Mucosa of descending colon (tissue), 3 donors: ENCODE results near the gene TEX29. TPM values are rescaled to one million over a fixed set of nuclear protein-coding genes. Genes with fewer than 3 reads are reported as not detected.

Experiments used
- ATAC-seq: fragments of 200-7000 bp; cut with Tn5 transposase; one replicate; pipeline ENCODE4 v1.9.1; 2020; ENCODE audit warnings: mild to moderate bottlenecking, moderate library complexity
- DNase-seq, 3 donors: peaks; one replicate each; pipeline ENCODE4 v3.0.0-alpha.2; 2020
- H3K36me3 ChIP-seq: fragments of 200-600 bp; one replicate; pipeline ENCODE4 v1.8.0; 2021; ENCODE audit warnings: low read depth, mild to moderate bottlenecking
- H3K4me1 ChIP-seq: fragments of 200-600 bp; one replicate; pipeline ENCODE4 v1.8.0; 2021; ENCODE audit warnings: low read depth, mild to moderate bottlenecking
- H3K4me3 ChIP-seq: fragments of 200-600 bp; one replicate; pipeline ENCODE4 v1.8.0; 2021; ENCODE audit warnings: mild to moderate bottlenecking
- H3K9me3 ChIP-seq: fragments of 200-600 bp; one replicate; pipeline ENCODE4 v1.8.0; 2021; ENCODE audit warnings: mild to moderate bottlenecking
- CTCF ChIP-seq: fragments of 200-600 bp; IDR thresholded peaks from one replicate; pipeline ENCODE4 v1.8.0; 2022; ENCODE audit warnings: antibody characterized with exemption, mild to moderate bottlenecking
- intact Hi-C, 2 donors: fragments of 100-400 bp; cut with DNase I in 1 of 2; cut with micrococcal nuclease in 1 of 2; formaldehyde crosslinking; loops; one replicate each; pipeline versions ENCODE4 v1.11.0 to v1.11.1; 2022; cut with DNase I, micrococcal nuclease
- total RNA-seq, 3 donors: library from RNA; stranded (reverse); fragmentation: NEBNext Ultra II Directional in 2 of 3; extraction: Animal tissue kit (Norgen Biotek cat#: 25700) in 2 of 3; gene quantifications; one replicate each; pipeline versions ENCODE4 v1.2.1 to v1.2.4, GENCODE V29; 2021 to 2023
- donor health status: DM: no; HTN: no; CAD: no; lungs with moderate emphysema.
- donor health status: DM: no; HTN: no; CAD: no.
- donor health status: DM: no; HTN: yes; CAD: no.

Gene TEX29
- total RNA-seq, 3 donors from 2014 or later: 0.55 to 0.63 TPM; not detected in 1

GRCh38 chr13:111278258-111278657, 42.2 kb upstream of the TEX29 start:
- intact Hi-C loops: no loop called here
- Histone ChIP-seq H3K4me1 (no peaks in the 10 kb centered on the region), H3K36me3 (peaks cover 6% of the 10 kb centered on the region), H3K9me3 (no peaks in the 10 kb centered on the region), H3K4me3 (no peak overlapping the region)
- DNase-seq: no peak
- no peak for ATAC-seq
- TF ChIP-seq CTCF: no peak

- no peak for TF ChIP-seq CTCF
- no peak for ATAC-seq
- H3K4me3 ChIP-seq: no peak overlapping the region
- H3K9me3 ChIP-seq: no peaks in the 10 kb centered on the region
- H3K36me3 ChIP-seq: peaks cover 13% of the 10 kb centered on the region
- intact Hi-C loops: no loop called here
- H3K4me1 ChIP-seq: no peaks in the 10 kb centered on the region
- DNase-seq: no peak
These were observed 41.4 kb upstream of the TEX29 start for GRCh38 chr13:111278743-111279652.

GRCh38 chr13:111280226-111280625, 40.2 kb upstream of the TEX29 start:
- no peak overlapping the region for H3K4me3 ChIP-seq
- TF ChIP-seq CTCF: no peak
- peaks cover 7% of the 10 kb centered on the region for H3K36me3 ChIP-seq
- intact Hi-C loops: no loop called here
- ATAC-seq (no peak), DNase-seq (no peak)
- no peaks in the 10 kb centered on the region for H3K4me1 ChIP-seq
- H3K9me3 ChIP-seq: no peaks in the 10 kb centered on the region

- DNase-seq (no peak), ATAC-seq (no peak)
- peaks cover 7% of the 10 kb centered on the region for H3K36me3 ChIP-seq
- no peaks in the 10 kb centered on the region for H3K9me3 ChIP-seq
- no peak overlapping the region for H3K4me3 ChIP-seq
- intact Hi-C loops: no loop called here
- TF ChIP-seq CTCF: no peak
- H3K4me1 ChIP-seq: no peaks in the 10 kb centered on the region
These were observed 39.5 kb upstream of the TEX29 start for GRCh38 chr13:111280681-111281585.

GRCh38 chr13:111281751-111282311, 38.6 kb upstream of the TEX29 start:
- intact Hi-C loops: no loop called here
- no peaks in the 10 kb centered on the region for H3K9me3 ChIP-seq
- TF ChIP-seq CTCF: no peak
- no peak for DNase-seq
- no peaks in the 10 kb centered on the region for H3K4me1 ChIP-seq
- ATAC-seq: no peak
- H3K36me3 ChIP-seq: peaks cover 7% of the 10 kb centered on the region
- no peak overlapping the region for H3K4me3 ChIP-seq
